ENCODE measurements around the gene REEP1. TPM values are rescaled to one million over a fixed set of nuclear protein-coding genes. Genes with fewer than 3 reads are reported as not detected.

REEP1 gene
- total and polyA plus RNA-seq, 9 of the 15 experiments (the other 6 are each of a cell fraction or from before 2014, with no cell fraction given), result 0.11 to 0.67 (median 0.13) TPM

DNA sequence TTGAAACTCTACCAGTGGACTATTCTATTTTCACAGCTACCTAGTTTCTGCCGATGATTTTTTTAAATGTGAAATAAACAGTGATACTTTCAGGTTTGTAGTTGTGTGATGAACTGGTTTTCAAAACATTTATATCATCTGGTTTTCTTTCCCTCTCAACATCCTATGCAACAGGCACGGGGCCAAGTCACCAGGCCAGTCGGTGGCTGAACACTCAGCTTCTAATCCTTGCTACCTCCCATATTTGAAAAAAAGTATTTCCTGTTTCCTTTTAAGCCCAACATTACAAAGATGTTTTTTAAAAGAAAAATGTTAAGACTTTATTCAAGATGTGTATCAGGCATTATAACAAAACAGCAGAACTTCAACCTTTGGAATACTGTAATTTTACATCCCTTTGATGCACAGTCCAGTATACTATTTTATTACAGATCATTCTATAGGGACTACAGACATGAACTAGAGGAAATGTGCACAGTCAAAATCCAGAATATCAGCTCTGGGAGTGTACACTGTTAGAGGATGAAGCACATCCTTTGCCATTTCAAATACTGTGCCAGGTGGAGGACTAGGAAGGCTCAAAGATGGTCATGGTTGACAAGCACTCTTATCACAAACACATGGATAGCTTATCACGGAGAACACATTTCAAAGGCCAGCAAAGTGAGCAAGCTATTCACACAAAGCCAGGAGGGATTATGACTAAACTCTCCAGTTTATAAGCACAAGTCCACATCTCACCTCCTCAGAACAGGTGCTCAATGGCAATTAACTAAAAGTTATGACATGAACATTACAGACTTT, 123.5 kb downstream of the REEP1 start (continued):
- TF ChIP-seq, protein P1, sequence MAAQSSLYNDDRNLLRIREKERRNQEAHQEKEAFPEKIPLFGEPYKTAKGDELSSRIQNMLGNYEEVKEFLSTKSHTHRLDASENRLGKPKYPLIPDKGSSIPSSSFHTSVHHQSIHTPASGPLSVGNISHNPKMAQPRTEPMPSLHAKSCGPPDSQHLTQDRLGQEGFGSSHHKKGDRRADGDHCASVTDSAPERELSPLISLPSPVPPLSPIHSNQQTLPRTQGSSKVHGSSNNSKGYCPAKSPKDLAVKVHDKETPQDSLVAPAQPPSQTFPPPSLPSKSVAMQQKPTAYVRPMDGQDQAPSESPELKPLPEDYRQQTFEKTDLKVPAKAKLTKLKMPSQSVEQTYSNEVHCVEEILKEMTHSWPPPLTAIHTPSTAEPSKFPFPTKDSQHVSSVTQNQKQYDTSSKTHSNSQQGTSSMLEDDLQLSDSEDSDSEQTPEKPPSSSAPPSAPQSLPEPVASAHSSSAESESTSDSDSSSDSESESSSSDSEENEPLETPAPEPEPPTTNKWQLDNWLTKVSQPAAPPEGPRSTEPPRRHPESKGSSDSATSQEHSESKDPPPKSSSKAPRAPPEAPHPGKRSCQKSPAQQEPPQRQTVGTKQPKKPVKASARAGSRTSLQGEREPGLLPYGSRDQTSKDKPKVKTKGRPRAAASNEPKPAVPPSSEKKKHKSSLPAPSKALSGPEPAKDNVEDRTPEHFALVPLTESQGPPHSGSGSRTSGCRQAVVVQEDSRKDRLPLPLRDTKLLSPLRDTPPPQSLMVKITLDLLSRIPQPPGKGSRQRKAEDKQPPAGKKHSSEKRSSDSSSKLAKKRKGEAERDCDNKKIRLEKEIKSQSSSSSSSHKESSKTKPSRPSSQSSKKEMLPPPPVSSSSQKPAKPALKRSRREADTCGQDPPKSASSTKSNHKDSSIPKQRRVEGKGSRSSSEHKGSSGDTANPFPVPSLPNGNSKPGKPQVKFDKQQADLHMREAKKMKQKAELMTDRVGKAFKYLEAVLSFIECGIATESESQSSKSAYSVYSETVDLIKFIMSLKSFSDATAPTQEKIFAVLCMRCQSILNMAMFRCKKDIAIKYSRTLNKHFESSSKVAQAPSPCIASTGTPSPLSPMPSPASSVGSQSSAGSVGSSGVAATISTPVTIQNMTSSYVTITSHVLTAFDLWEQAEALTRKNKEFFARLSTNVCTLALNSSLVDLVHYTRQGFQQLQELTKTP (IDR thresholded peaks at IDR 0.05; ENCODE audit: low read depth in 1 of 2, partially characterized antibody in 2 of 2), result peak; percentile 50 to 60
- TF ChIP-seq RBM14 (IDR thresholded peaks at IDR 0.05; ENCODE audit: borderline replicate concordance, insufficient read depth, low read depth, low read length) (no peak), ZNF41 (CRISPR knock-in tag; conservative IDR thresholded peaks at IDR 0.05) (no peak), HEY1 (CRISPR knock-in tag; IDR thresholded peaks at IDR 0.05; ENCODE audit: borderline replicate concordance) (peak; percentile 67; the same call in 1 of the 2 replicates), ETS2 (tag; IDR thresholded peaks at IDR 0.05; ENCODE audit: borderline replicate concordance, poor library complexity, severe bottlenecking) (no peak), SIN3A (IDR thresholded peaks at IDR 0.05; ENCODE audit: borderline replicate concordance in 2 of 2, control insufficient read depth in 1 of 2, low read depth in 2 of 2, low read length in 2 of 2) (no peak), NCOA1 (IDR thresholded peaks at IDR 0.05; ENCODE audit: low read depth) (peak; percentile 79), SMARCA4 (IDR thresholded peaks at IDR 0.05) (peak; percentile 97), ZNF347 (CRISPR knock-in tag; IDR thresholded peaks at IDR 0.05; ENCODE audit: low read depth) (no peak), NFATC3 (IDR thresholded peaks at IDR 0.05) (0 out of 2 replicates have a peak, but pooled peaks have one; percentile 52), TCF3 (CRISPR knock-in tag; IDR thresholded peaks at IDR 0.05) (peak; percentile 95)
- TF ChIP-seq, protein P2, sequence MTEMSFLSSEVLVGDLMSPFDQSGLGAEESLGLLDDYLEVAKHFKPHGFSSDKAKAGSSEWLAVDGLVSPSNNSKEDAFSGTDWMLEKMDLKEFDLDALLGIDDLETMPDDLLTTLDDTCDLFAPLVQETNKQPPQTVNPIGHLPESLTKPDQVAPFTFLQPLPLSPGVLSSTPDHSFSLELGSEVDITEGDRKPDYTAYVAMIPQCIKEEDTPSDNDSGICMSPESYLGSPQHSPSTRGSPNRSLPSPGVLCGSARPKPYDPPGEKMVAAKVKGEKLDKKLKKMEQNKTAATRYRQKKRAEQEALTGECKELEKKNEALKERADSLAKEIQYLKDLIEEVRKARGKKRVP (CRISPR knock-in tag; IDR thresholded peaks at IDR 0.05), result peak; percentile 62; the same call in 1 of the 2 replicates
- TF ChIP-seq, protein P3, sequence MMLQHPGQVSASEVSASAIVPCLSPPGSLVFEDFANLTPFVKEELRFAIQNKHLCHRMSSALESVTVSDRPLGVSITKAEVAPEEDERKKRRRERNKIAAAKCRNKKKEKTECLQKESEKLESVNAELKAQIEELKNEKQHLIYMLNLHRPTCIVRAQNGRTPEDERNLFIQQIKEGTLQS (IDR thresholded peaks at IDR 0.05), result peak; percentile 48; the same call in 1 of the 2 replicates
- TF ChIP-seq, protein P3 (CRISPR knock-in tag; conservative IDR thresholded peaks at IDR 0.05), result no peak
- TF ChIP-seq, protein P4, sequence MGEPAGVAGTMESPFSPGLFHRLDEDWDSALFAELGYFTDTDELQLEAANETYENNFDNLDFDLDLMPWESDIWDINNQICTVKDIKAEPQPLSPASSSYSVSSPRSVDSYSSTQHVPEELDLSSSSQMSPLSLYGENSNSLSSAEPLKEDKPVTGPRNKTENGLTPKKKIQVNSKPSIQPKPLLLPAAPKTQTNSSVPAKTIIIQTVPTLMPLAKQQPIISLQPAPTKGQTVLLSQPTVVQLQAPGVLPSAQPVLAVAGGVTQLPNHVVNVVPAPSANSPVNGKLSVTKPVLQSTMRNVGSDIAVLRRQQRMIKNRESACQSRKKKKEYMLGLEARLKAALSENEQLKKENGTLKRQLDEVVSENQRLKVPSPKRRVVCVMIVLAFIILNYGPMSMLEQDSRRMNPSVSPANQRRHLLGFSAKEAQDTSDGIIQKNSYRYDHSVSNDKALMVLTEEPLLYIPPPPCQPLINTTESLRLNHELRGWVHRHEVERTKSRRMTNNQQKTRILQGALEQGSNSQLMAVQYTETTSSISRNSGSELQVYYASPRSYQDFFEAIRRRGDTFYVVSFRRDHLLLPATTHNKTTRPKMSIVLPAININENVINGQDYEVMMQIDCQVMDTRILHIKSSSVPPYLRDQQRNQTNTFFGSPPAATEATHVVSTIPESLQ (CRISPR knock-in tag; IDR thresholded peaks at IDR 0.05), result 0 out of 2 replicates have a peak, but pooled peaks have one; percentile 45
- TF ChIP-seq, protein P5, sequence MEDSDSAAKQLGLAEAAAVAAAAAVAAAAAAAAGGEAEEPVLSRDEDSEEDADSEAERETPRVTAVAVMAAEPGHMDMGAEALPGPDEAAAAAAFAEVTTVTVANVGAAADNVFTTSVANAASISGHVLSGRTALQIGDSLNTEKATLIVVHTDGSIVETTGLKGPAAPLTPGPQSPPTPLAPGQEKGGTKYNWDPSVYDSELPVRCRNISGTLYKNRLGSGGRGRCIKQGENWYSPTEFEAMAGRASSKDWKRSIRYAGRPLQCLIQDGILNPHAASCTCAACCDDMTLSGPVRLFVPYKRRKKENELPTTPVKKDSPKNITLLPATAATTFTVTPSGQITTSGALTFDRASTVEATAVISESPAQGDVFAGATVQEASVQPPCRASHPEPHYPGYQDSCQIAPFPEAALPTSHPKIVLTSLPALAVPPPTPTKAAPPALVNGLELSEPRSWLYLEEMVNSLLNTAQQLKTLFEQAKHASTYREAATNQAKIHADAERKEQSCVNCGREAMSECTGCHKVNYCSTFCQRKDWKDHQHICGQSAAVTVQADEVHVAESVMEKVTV (CRISPR knock-in tag; IDR thresholded peaks at IDR 0.05), result 0 out of 2 replicates have a peak, but pooled peaks have one; percentile 12
